K562 (cell line): ENCODE measurements around the gene PTTG1IP. TPM values are rescaled to one million over a fixed set of nuclear protein-coding genes. Genes with fewer than 3 reads are reported as not detected.

ENCODE experiments used
- ATAC-seq: fragments of 200-7000 bp; cut with Tn5 transposase; 3 replicates; pipeline ENCODE4 v1.9.1; 2020; ENCODE audit warnings: moderate library complexity
- BruUV-seq: library from RNA; stranded (reverse); fragments of 400-500 nt; replicated peaks from 2 replicates; lab custom pipeline; 2021; lab: Mats Ljungman, UMichigan
- CTCF ChIA-PET: fragments of 300-600 bp; formaldehyde crosslinking; extraction: SDS; loops from one replicate; lab custom pipeline; 2021; ENCODE audit warnings: low intra/inter-chr PET ratio; lab: Yijun Ruan, JAX
- POLR2A ChIA-PET: fragments of 300-600, 350-650 bp; sonication (Branson Sonifier 250); formaldehyde crosslinking; extraction: SDS; loops from one replicate; lab custom pipeline; 2021; ENCODE audit warnings: antibody characterized with exemption, inconsistent platforms; lab: Yijun Ruan, JAX
- DNase-seq, 4 experiments: peaks; one replicate each; pipeline versions ENCODE4 v3.0.0 to v3.0.0-alpha.2; 2011 to 2018; ENCODE audit warnings: low spot score in 3 of 4, mixed read lengths in 3 of 4; ENCODE audit errors: extremely low read depth in 1 of 4
- FAIRE-seq: peaks from 2 replicates; lab custom pipeline; 2011; peaks lifted over from hg19 to GRCh38; lab: Jason Lieb, UNC
- H2AFZ ChIP-seq: 2 replicates; pipeline ENCODE4 v1.6.0; 2011; ENCODE audit warnings: low read depth, low read length, control low read depth, inconsistent platforms
- H3K27ac ChIP-seq: fragments of 200-600 bp; 3 replicates; pipeline ENCODE4 v1.8.0; 2011; ENCODE audit warnings: low read depth, mild to moderate bottlenecking, control low read depth, inconsistent platforms, low read length, moderate library complexity, mixed read lengths; ENCODE audit errors: extremely low read depth
- H3K27me3 ChIP-seq, 2 experiments: fragments of 300-600 bp in 1 of 2; 2 replicates in 1 of 2; 3 replicates in 1 of 2; pipeline versions ENCODE4 v1.6.0 to v1.8.0; 2011; ENCODE audit warnings: inconsistent platforms in 2 of 2, low read length in 2 of 2, mild to moderate bottlenecking in 1 of 2, mixed read lengths in 1 of 2, moderate library complexity in 1 of 2; ENCODE audit not compliant: control insufficient read depth in 2 of 2, insufficient read depth in 2 of 2
- H3K36me3 ChIP-seq: fragments of 300-600 bp; 3 replicates; pipeline ENCODE4 v1.8.0; 2011; ENCODE audit warnings: mild to moderate bottlenecking, low read length, inconsistent platforms; ENCODE audit not compliant: control insufficient read depth, insufficient read depth
- H3K4me1 ChIP-seq, 2 experiments: fragments of 200-600 bp in 1 of 2; replicated peaks in 1 of 2; 2 replicates in 1 of 2; 3 replicates in 1 of 2; pipeline versions ENCODE4 v1.5.1 to v1.8.0; 2011; ENCODE audit warnings: inconsistent platforms in 2 of 2, low read length in 2 of 2, mild to moderate bottlenecking in 1 of 2, mixed read lengths in 1 of 2, moderate library complexity in 1 of 2; ENCODE audit not compliant: control insufficient read depth in 2 of 2, insufficient read depth in 2 of 2
- H3K4me2 ChIP-seq: 2 replicates; pipeline ENCODE4 v1.6.1; 2011; ENCODE audit warnings: low read length, control low read depth, inconsistent platforms, mixed read lengths; ENCODE audit not compliant: insufficient read depth
- H3K4me3 ChIP-seq: fragments of 200-600 bp; sonication (generic), shearing (Covaris generic); 2 replicates; pipeline ENCODE4 v1.5.1; 2016; ENCODE audit warnings: control low read depth, inconsistent platforms
- H3K79me2 ChIP-seq: fragments of 200-600 bp; 3 replicates; pipeline ENCODE4 v1.8.0; 2011; ENCODE audit warnings: low read length, inconsistent platforms; ENCODE audit not compliant: control insufficient read depth, insufficient read depth
- H3K9ac ChIP-seq, 2 experiments: 2 replicates each; pipeline versions ENCODE4 v1.6.0 to v1.6.1; 2011; ENCODE audit warnings: low read depth in 2 of 2, low read length in 2 of 2, control low read depth in 1 of 2, inconsistent platforms in 1 of 2, mild to moderate bottlenecking in 1 of 2, mixed read lengths in 1 of 2; ENCODE audit not compliant: insufficient read depth in 1 of 2
- H3K9me1 ChIP-seq: one replicate; pipeline ENCODE4 v1.6.0; 2011; ENCODE audit warnings: inconsistent platforms, mild to moderate bottlenecking, low read length, moderate library complexity; ENCODE audit not compliant: control insufficient read depth, insufficient read depth
- H3K9me3 ChIP-seq: replicated peaks from 2 replicates; pipeline ENCODE4 v1.5.1; 2011; ENCODE audit warnings: low read depth, low read length, inconsistent platforms; ENCODE audit not compliant: control insufficient read depth, insufficient read depth
- H4K20me1 ChIP-seq: replicated peaks from 2 replicates; pipeline ENCODE4 v1.6.1; 2011; ENCODE audit warnings: low read length, inconsistent platforms, mixed read lengths; ENCODE audit not compliant: control insufficient read depth, insufficient read depth
- CBFA2T2 ChIP-seq: fragments of 450-650 bp; conservative IDR thresholded peaks from 2 replicates; pipeline ENCODE4 v1.6.1; 2017; ENCODE audit warnings: mild to moderate bottlenecking
- EP300 ChIP-seq: IDR thresholded peaks from 2 replicates; pipeline ENCODE4 v1.6.1; 2012; ENCODE audit warnings: low read length, improper control_type of control experiment
- MBD2 ChIP-seq: sonication (generic); IDR thresholded peaks from 2 replicates; pipeline ENCODE4 v1.6.1; 2016; ENCODE audit warnings: low read depth, borderline replicate concordance
- MXD1 ChIP-seq: fragments of 250-450 bp; sonication (Bioruptor Pico); IDR thresholded peaks from 2 replicates; pipeline ENCODE4 v1.8.0; 2021; ENCODE audit warnings: borderline replicate concordance, mild to moderate bottlenecking, moderate library complexity; ENCODE audit not compliant: poor library complexity, severe bottlenecking
- RBM14 ChIP-seq: fragments of 200-400 bp; formaldehyde crosslinking; IDR thresholded peaks from 2 replicates; pipeline ENCODE4 v1.6.1; 2018; ENCODE audit warnings: low read depth, mild to moderate bottlenecking, low read length, moderate library complexity, borderline replicate concordance; ENCODE audit not compliant: insufficient read depth
- REST ChIP-seq, 2 experiments: fragments of 450-650 bp; formaldehyde crosslinking in 1 of 2; IDR thresholded peaks; 2 replicates each; pipeline versions ENCODE4 v1.4.0 to v1.6.1; 2014 to 2020; ENCODE audit warnings: mild to moderate bottlenecking in 2 of 2, borderline replicate concordance in 1 of 2, low read depth in 1 of 2
- TBL1XR1 ChIP-seq, 2 experiments: IDR thresholded peaks; 2 replicates each; pipeline ENCODE4 v1.6.1; 2012; ENCODE audit warnings: improper control_type of control experiment in 2 of 2, low read length in 2 of 2, mild to moderate bottlenecking in 1 of 2
- TEAD4 ChIP-seq, 2 experiments: sonication (generic) in 1 of 2; formaldehyde crosslinking in 1 of 2; IDR thresholded peaks; 2 replicates each; pipeline versions ENCODE4 v1.6.1 to v1.8.0; 2012 to 2022; ENCODE audit warnings: borderline replicate concordance in 1 of 2, inconsistent platforms in 1 of 2, low read length in 1 of 2, mild to moderate bottlenecking in 1 of 2, missing genetic modification reagents in 1 of 2
- ZNF263 ChIP-seq: sonication (generic); formaldehyde crosslinking; IDR thresholded peaks from 2 replicates; pipeline ENCODE4 v1.8.0; 2022; ENCODE audit warnings: mild to moderate bottlenecking, missing genetic modification reagents, borderline replicate concordance
- ZNF274 ChIP-seq: IDR thresholded peaks from 2 replicates; pipeline ENCODE4 v1.6.1; 2011; ENCODE audit warnings: low read depth, mild to moderate bottlenecking, low read length, moderate library complexity, borderline replicate concordance
- ZNF76 ChIP-seq: fragments of 250-450 bp; sonication (Bioruptor Pico); IDR thresholded peaks from 2 replicates; pipeline ENCODE4 v1.4.0; 2020; ENCODE audit warnings: mild to moderate bottlenecking, moderate library complexity, borderline replicate concordance
- WGBS: fragments of 100-300 bp; shearing (Covaris generic); methylation state at CpG from one replicate; pipeline ENCODE4 v1.1.6; 2016; ENCODE audit warnings: low coverage, mixed read lengths; ENCODE audit not compliant: insufficient coverage; ENCODE audit errors: missing lambda C conversion rate; 5-methylcytosine and 5-hydroxymethylcytosine counted together
- in situ Hi-C: fragments of 300-500 bp; cut with MboI; formaldehyde crosslinking; loops from 4 replicates; pipeline ENCODE4 v1.15.0; 2018; ENCODE audit warnings: inconsistent platforms, mixed read lengths
- intact Hi-C: fragments of 100-400 bp; cut with micrococcal nuclease; formaldehyde crosslinking; loops from 2 replicates; pipeline ENCODE4 v1.14.2; 2022
- polyA plus RNA-seq, 8 experiments: library from polyadenylated mRNA; depleted of rRNA in 4 of 8; stranded (reverse) in 5 of 8; unstranded in 3 of 8; fragments of >200 nt; fragmentation: Nextera tagmentation in 2 of 8; fragmentation: Illumina TruSeq in 1 of 8; extraction: Ambion mirVana in 2 of 8; extraction: Trizol in 1 of 8; gene quantifications; 2 replicates each; pipeline versions ENCODE4 v1.2.1 to v1.2.3, GENCODE V29; 2011 to 2014; ENCODE audit warnings: inconsistent platforms in 1 of 8, missing spikeins in 1 of 8
- total RNA-seq, 7 experiments: library from RNA; depleted of rRNA in 6 of 7; stranded (reverse); fragments of >200 nt in 6 of 7; fragmentation: Illumina TruSeq in 2 of 7; extraction: Trizol in 2 of 7; gene quantifications; 2 replicates each; pipeline versions ENCODE4 v1.2.1 to v1.2.3, GENCODE V29; 2011 to 2021; ENCODE audit warnings: low replicate concordance in 1 of 7

The PTTG1IP gene
- total and polyA plus RNA-seq, 9 of the 15 experiments (the other 6 are each of a cell fraction or from before 2014, with no cell fraction given) = 5.0 to 99.3 (median 82.4) TPM

- H3K27ac ChIP-seq = no peak overlapping the region
- H3K4me2 ChIP-seq = no peak overlapping the region
- peaks cover 0 to 29% of the 10 kb centered on the region in 2 experiments; a peak in 2 of 5 replicates for H3K4me1 ChIP-seq
- no peaks in the 10 kb centered on the region for H3K79me2 ChIP-seq
- ATAC-seq = no peak
- H4K20me1 ChIP-seq = 0 out of 2 replicates have a peak, but pooled peaks cover 3% of the 10 kb centered on the region
- H3K4me3 ChIP-seq = no peak overlapping the region
- intact Hi-C loops = no loop called here
- no peaks in the 10 kb centered on the region for H3K36me3 ChIP-seq
- in situ Hi-C loops = no loop called here
- no peak for DNase-seq
- H3K9me3 ChIP-seq = no peaks in the 10 kb centered on the region
- WGBS = 16% methylated on average over 19 of the region's 26 CpGs
- TF ChIP-seq MBD2 (no peak), MXD1 (CRISPR knock-in tag) (no peak), ZNF263 (no peak), EP300 (no peak), ZNF274 (no peak), RBM14 (no peak), CBFA2T2 (no peak), TEAD4 (IDR thresholded peaks at IDR 0.05; ENCODE audit: low read length) (no peak), TEAD4 (CRISPR knock-in tag; IDR thresholded peaks at IDR 0.05; ENCODE audit: borderline replicate concordance) (no peak), TBL1XR1 (IDR thresholded peaks at IDR 0.05; ENCODE audit: low read length in 2 of 2) (no peak), ZNF76 (CRISPR knock-in tag) (no peak), REST (IDR thresholded peaks at IDR 0.05; ENCODE audit: borderline replicate concordance) (no peak), REST (CRISPR knock-in tag; IDR thresholded peaks at IDR 0.05; ENCODE audit: low read depth) (no peak)
- H3K9me1 ChIP-seq = no peaks in the 10 kb centered on the region
- FAIRE-seq = no peak
- ChIA-PET CTCF (no interaction called here), POLR2A (interaction anchor here (0.6 to 1.0 kb wide), 5 partner anchors 10 to 1177 kb away, joined by 3 to 7 read pairs (median 4); no protein-coding TSS in a partner anchor)
- no TSS peak for BruUV-seq
- no peak overlapping the region for H2AFZ ChIP-seq
- no peak overlapping the region for H3K9ac ChIP-seq
- H3K27me3 ChIP-seq = peaks cover 35 to 54% of the 10 kb centered on the region in 2 experiments
Measured at GRCh38 chr21:44919111-44919912, 45.8 kb upstream of the PTTG1IP start.
